CD4-positive, alpha-beta T cell (primary cell): ENCODE measurements around the gene NAA10. TPM values are rescaled to one million over a fixed set of nuclear protein-coding genes. Genes with fewer than 3 reads are reported as not detected.
A peak's percentile ranks its signal among the peaks of the same experiment; 100 is the strongest.

Experiments used
- ATAC-seq: fragments of 200-7000 bp; cut with Tn5 transposase; one replicate; pipeline ENCODE4 v1.10.0; 2022; ENCODE audit warnings: mild to moderate bottlenecking; ENCODE audit not compliant: poor library complexity
- CTCF ChIA-PET: fragments of 350-600 bp; sonication (Branson Sonifier 250); formaldehyde crosslinking; loops from one replicate; lab custom pipeline; 2021; ENCODE audit warnings: antibody characterized with exemption, inconsistent platforms; lab: Charles Lee
- POLR2A ChIA-PET: fragments of 350-600 bp; sonication (Branson Sonifier 250); formaldehyde crosslinking; loops from one replicate; lab custom pipeline; 2021; ENCODE audit warnings: antibody characterized with exemption, inconsistent platforms; lab: Charles Lee
- DNase-seq, 14 experiments: peaks; one replicate each; pipeline ENCODE4 v3.0.0-alpha.2; 2013 to 2020; ENCODE audit warnings: mixed read lengths in 2 of 14
- H3K27ac ChIP-seq, 2 donors: one replicate each; pipeline versions ENCODE4 v1.5.1 to v1.7.0; 2013; ENCODE audit warnings: low read length in 2 of 2, low read depth in 1 of 2, mild to moderate bottlenecking in 1 of 2
- H3K27me3 ChIP-seq, 2 experiments: 1 replicate in 1 of 2; 2 replicates in 1 of 2; pipeline versions ENCODE4 v1.6.1 to v1.7.0; 2013; ENCODE audit warnings: low read length in 2 of 2, control low read depth in 1 of 2, mild to moderate bottlenecking in 1 of 2, moderate library complexity in 1 of 2; ENCODE audit not compliant: insufficient read depth in 2 of 2, control insufficient read depth in 1 of 2
- H3K36me3 ChIP-seq: one replicate; pipeline ENCODE4 v1.6.1; 2013; ENCODE audit warnings: low read length, control low read depth; ENCODE audit not compliant: insufficient read depth
- H3K4me1 ChIP-seq: one replicate; pipeline ENCODE4 v1.6.1; 2013; ENCODE audit warnings: low read length, control low read depth; ENCODE audit not compliant: insufficient read depth
- H3K4me3 ChIP-seq: one replicate; pipeline ENCODE4 v1.5.1; 2013; ENCODE audit warnings: mild to moderate bottlenecking, low read length, moderate library complexity
- H3K9me3 ChIP-seq, 2 experiments: 1 replicate in 1 of 2; 2 replicates in 1 of 2; pipeline versions ENCODE4 v1.6.1 to v1.7.0; 2013; ENCODE audit warnings: low read length in 2 of 2, mild to moderate bottlenecking in 2 of 2, control low read depth in 1 of 2, moderate library complexity in 1 of 2; ENCODE audit not compliant: control insufficient read depth in 1 of 2, insufficient read depth in 1 of 2
- H3K27ac Mint-ChIP-seq: one replicate; pipeline ENCODE4 v1.8.0; 2020; ENCODE audit warnings: mixed read lengths
- H3K27me3 Mint-ChIP-seq: one replicate; pipeline ENCODE4 v1.8.0; 2021; ENCODE audit warnings: mixed read lengths
- H3K36me3 Mint-ChIP-seq: one replicate; pipeline ENCODE4 v1.8.0; 2021; ENCODE audit warnings: low read depth, mixed read lengths
- H3K4me1 Mint-ChIP-seq: one replicate; pipeline ENCODE4 v1.8.0; 2021; ENCODE audit warnings: low read depth, mixed read lengths
- H3K4me3 Mint-ChIP-seq: one replicate; pipeline ENCODE4 v1.8.0; 2020; ENCODE audit warnings: mild to moderate bottlenecking, mixed read lengths
- H3K9me3 Mint-ChIP-seq: one replicate; pipeline ENCODE4 v1.8.0; 2020; ENCODE audit warnings: mixed read lengths
- intact Hi-C, 2 experiments: fragments of 100-400 bp; cut with DNase I in 1 of 2; cut with micrococcal nuclease in 1 of 2; formaldehyde crosslinking; loops; one replicate each; pipeline versions ENCODE4 v1.15.1 to v1.9.0; 2023 to 2025; cut with DNase I, micrococcal nuclease
- total RNA-seq, 174 experiments: library from RNA in 2 of 174; stranded (reverse) in 2 of 174; gene quantifications; one replicate each; pipeline ENCODE4 v1.2.3 and lab custom pipeline; 2021 to 2026
- TF ChIP-seq, protein P1 (sequence below): fragments of 200-600 bp; IDR thresholded peaks from one replicate; pipeline ENCODE4 v1.8.0; 2022; ENCODE audit warnings: antibody characterized with exemption, mild to moderate bottlenecking

The NAA10 gene
- total RNA-seq, 2 experiments from 2014 or later, result 41.5 to 42.0 TPM

DNA sequence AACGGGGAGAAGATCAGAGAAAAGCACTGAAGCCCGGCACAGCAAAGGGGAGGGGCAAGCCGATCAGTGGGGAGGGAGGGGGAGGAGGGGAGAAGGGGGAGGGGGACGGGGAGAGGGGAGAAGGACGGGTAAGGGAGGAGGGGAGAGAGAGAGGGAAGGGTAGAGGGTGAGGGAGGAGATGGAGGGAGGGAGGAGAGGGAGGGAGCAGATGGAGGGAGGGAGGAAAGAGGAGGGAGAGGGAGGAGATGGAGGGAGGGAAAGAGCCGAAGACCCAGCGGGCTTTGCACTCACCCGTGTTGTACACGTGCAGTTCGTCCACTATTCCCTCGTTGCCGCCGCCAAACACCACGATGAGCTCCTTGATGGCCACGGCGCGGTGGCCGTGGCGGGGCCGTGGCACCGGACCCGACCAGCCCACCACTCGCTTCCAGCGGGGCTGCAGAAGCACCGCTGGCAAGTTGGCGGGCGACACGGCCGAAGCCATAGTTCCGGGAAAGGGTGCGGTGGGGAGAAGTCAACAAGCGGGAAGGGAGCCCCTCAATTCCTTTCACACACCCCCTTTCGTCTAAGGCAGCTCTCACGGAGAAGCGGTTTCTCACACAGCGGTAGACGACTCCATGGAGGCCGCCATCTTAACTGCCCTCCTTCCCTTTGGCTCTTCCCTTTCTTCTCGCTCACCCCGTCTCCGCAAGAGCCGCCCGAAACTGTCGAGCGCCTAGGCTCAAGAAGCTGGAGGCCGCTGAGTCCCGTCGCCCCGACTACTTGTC, 35.7 kb upstream of the NAA10 start:
- Histone ChIP-seq H3K4me3 (peak overlapping the region; percentile 96), H3K36me3 (no peaks in the 10 kb centered on the region), H3K27ac (peak overlapping the region; percentile 98 to 99), H3K4me1 (peaks cover 66% of the 10 kb centered on the region), H3K9me3 (no peaks in the 10 kb centered on the region), H3K27me3 (no peaks in the 10 kb centered on the region)
- peak in 5 of 14 experiments; percentile 21 to 68 (median 48) for DNase-seq
- TF ChIP-seq, protein P1, sequence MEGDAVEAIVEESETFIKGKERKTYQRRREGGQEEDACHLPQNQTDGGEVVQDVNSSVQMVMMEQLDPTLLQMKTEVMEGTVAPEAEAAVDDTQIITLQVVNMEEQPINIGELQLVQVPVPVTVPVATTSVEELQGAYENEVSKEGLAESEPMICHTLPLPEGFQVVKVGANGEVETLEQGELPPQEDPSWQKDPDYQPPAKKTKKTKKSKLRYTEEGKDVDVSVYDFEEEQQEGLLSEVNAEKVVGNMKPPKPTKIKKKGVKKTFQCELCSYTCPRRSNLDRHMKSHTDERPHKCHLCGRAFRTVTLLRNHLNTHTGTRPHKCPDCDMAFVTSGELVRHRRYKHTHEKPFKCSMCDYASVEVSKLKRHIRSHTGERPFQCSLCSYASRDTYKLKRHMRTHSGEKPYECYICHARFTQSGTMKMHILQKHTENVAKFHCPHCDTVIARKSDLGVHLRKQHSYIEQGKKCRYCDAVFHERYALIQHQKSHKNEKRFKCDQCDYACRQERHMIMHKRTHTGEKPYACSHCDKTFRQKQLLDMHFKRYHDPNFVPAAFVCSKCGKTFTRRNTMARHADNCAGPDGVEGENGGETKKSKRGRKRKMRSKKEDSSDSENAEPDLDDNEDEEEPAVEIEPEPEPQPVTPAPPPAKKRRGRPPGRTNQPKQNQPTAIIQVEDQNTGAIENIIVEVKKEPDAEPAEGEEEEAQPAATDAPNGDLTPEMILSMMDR, result no peak
- Mint-ChIP-seq H3K27ac (peak overlapping the region; percentile 98), H3K9me3 (no peaks in the 10 kb centered on the region), H3K27me3 (no peaks in the 10 kb centered on the region), H3K4me3 (peak overlapping the region; percentile 100), H3K36me3 (peaks cover 32% of the 10 kb centered on the region), H3K4me1 (peaks cover 49% of the 10 kb centered on the region)
- ChIA-PET POLR2A (interaction anchor here (0.7 to 6.6 kb wide), 24 partner anchors 11 to 577 kb away, joined by 3 to 163 read pairs (median 4); partner anchors contain the start of genes ARHGAP4, EMD, G6PD and IDH3G), CTCF (interaction anchor here (1.5 to 2.0 kb wide), 3 partner anchors 11 to 24 kb away, joined by 3 to 7 read pairs (median 5); no protein-coding TSS in a partner anchor)
- ATAC-seq, result peak; percentile 8
- intact Hi-C loops, result loop anchor here in 1 of 2 experiments (2.0 kb wide), 1 partner anchor 400 kb away; no protein-coding TSS in a partner anchor

DNA sequence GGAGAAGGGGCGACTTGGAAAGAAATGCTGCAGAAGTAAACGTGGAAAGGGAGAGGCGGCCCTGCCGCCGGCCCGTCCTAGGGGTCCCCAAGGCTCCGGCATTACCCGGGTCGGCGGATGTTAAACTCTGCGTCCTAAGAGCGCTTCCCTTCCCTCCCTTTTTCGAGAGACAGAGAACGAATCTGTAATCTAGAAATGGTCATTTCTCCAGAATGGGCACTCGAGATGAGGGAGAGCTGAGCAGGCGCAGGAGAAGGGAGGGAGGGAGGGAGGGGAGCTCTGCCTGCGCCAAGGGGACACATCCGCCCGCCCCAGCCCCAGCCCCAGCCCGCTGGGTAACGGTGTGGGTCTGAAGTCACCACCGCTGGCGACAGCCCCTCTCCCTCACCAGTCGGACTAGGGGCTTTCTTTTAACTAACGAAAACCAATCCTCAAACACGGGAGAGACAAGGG, 35.1 kb upstream of the NAA10 start:
- peaks cover 47% of the 10 kb centered on the region for H3K4me1 Mint-ChIP-seq

More for the DNA sequence above, 35.1 kb upstream of the NAA10 start:
- H3K4me1 ChIP-seq, result peaks cover 68% of the 10 kb centered on the region
- ChIA-PET POLR2A (interaction anchor here (1.1 to 6.6 kb wide), 6 partner anchors 11 to 578 kb away, joined by 3 to 163 read pairs (median 8); partner anchors contain the start of genes ARHGAP4, IDH3G, IKBKG and SSR4), CTCF (interaction anchor here (1.7 to 2.0 kb wide), 2 partner anchors 11 to 23 kb away, joined by 5 to 7 read pairs; no protein-coding TSS in a partner anchor)
- H3K4me3 ChIP-seq, result peak overlapping the region; percentile 96
- TF ChIP-seq, protein P1, result no peak
- Mint-ChIP-seq H3K36me3 (peaks cover 32% of the 10 kb centered on the region), H3K27me3 (no peaks in the 10 kb centered on the region), H3K4me3 (peak overlapping the region; percentile 96), H3K27ac (peak overlapping the region; percentile 98), H3K9me3 (no peaks in the 10 kb centered on the region)
- H3K27ac ChIP-seq, result peak overlapping the region; percentile 41 to 48
- intact Hi-C loops, result loop anchor here (2.0 to 5.0 kb wide), 4 partner anchors 15 to 401 kb away; partner anchors contain the start of gene MECP2 (in 1 of the 2)
- DNase-seq (peak in 2 of 14 experiments; percentile 29 to 50), ATAC-seq (no peak)
- no peaks in the 10 kb centered on the region for H3K36me3 ChIP-seq
- no peaks in the 10 kb centered on the region for H3K27me3 ChIP-seq
- no peaks in the 10 kb centered on the region for H3K9me3 ChIP-seq
